Mucosa of stomach (tissue), 1 donor: ENCODE measurements around the gene MOB3B.
"Not testable (repeated sequence)": the region's sequence is repeated elsewhere in the genome, so short reads cannot be mapped to it uniquely, and the experiment has no call there.

Experiments
- H3K27me3 ChIP-seq: one replicate; pipeline ENCODE4 v1.7.0; 2013; ENCODE audit warnings: mild to moderate bottlenecking, low read length; ENCODE audit not compliant: control insufficient read depth, insufficient read depth
- H3K36me3 ChIP-seq: one replicate; pipeline ENCODE4 v1.7.0; 2013; ENCODE audit warnings: low read length; ENCODE audit not compliant: control insufficient read depth, insufficient read depth
- H3K4me1 ChIP-seq: one replicate; pipeline ENCODE4 v1.7.0; 2013; ENCODE audit warnings: mild to moderate bottlenecking, low read length; ENCODE audit not compliant: control insufficient read depth, insufficient read depth
- H3K4me3 ChIP-seq: one replicate; pipeline ENCODE4 v1.7.0; 2013; ENCODE audit warnings: low read length
- H3K9ac ChIP-seq: one replicate; pipeline ENCODE4 v1.7.0; 2013; ENCODE audit warnings: mild to moderate bottlenecking, low read length, moderate library complexity
- H3K9me3 ChIP-seq: one replicate; pipeline ENCODE4 v1.7.0; 2013; ENCODE audit warnings: mild to moderate bottlenecking, low read length, moderate library complexity; ENCODE audit not compliant: control insufficient read depth
- donor health status: Pancreatic carcinoma.

MOB3B gene

DNA sequence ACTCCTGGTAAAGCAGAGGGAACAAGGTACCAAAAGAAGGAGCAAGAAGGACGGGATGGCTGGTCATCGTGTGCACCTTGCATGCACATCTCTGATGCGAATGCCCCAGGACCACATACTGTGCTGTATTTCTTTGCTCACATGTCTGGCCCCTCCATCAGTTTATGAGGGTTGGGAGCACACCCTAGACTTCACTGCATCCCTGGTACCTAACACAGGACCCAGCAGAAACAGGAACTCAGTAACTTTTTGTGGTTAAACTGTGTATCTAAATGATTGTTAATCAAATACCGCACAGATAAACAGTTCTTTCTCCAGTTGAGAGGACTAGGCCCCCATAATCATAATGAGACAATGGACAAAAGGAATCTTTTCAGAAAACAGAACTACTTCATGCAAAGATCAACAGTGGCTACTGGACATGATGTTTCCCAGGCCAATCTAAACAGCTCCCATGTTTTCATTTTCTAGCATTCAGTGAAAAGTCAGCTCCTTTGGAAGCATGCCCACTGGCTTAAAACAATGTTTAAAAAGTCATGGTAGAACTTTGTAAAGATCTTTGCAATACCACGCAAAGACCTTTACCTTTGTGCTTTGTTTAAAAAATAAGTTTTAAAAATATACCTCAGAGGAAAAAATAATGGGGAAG, 61.0 kb downstream of the MOB3B start:
- Histone ChIP-seq H3K4me1 (peaks cover 64% of the 10 kb centered on the region), H3K36me3 (no peaks in the 10 kb centered on the region), H3K27me3 (no peaks in the 10 kb centered on the region), H3K9ac (no peak overlapping the region), H3K9me3 (no peaks in the 10 kb centered on the region), H3K4me3 (no peak overlapping the region)

DNA sequence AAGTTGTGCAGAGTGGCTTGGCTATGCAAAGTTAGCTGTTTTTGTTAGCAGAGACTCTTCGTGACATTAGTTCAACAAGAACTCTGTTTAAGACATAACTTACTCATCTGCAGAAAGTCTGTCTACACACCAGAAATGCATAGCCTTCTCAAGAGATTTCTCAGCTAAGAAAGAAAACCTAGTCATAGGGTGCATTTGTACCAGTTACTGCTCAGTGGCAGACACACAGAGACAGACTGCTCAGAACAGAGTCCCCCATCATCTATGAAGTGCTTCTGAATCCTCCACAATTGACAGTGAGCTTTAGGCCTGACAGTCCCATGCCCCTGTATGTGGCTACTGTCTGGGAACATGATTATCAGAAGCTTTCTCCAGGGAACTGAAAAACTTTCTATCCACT, 61.6 kb downstream of the MOB3B start:
- Histone ChIP-seq H3K4me1 (peaks cover 64% of the 10 kb centered on the region), H3K36me3 (no peaks in the 10 kb centered on the region), H3K9me3 (no peaks in the 10 kb centered on the region), H3K4me3 (no peak overlapping the region), H3K9ac (no peak overlapping the region), H3K27me3 (no peaks in the 10 kb centered on the region)

DNA sequence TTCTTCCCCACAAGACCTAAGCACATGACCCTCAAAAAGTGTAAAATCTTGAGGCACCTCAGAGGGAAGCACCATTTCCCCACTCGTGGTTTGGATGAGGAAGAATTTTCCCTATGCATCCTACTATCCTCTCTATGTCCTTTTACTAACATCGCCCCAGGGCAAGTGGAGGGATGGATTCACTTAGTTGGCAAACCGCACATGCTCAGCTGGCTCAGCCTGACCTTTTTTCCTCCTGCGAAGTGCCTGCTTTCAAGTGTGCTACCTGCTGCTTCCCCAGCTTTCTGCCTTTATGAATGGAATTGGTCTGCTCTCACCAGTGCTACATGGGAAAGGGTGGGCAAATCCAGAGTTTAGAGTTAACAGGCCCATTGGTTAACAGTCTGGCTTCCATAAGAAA, 62.1 kb downstream of the MOB3B start:
- Histone ChIP-seq H3K36me3 (no peaks in the 10 kb centered on the region), H3K9ac (no peak overlapping the region), H3K4me1 (peaks cover 69% of the 10 kb centered on the region), H3K9me3 (no peaks in the 10 kb centered on the region), H3K27me3 (no peaks in the 10 kb centered on the region), H3K4me3 (no peak overlapping the region)

DNA sequence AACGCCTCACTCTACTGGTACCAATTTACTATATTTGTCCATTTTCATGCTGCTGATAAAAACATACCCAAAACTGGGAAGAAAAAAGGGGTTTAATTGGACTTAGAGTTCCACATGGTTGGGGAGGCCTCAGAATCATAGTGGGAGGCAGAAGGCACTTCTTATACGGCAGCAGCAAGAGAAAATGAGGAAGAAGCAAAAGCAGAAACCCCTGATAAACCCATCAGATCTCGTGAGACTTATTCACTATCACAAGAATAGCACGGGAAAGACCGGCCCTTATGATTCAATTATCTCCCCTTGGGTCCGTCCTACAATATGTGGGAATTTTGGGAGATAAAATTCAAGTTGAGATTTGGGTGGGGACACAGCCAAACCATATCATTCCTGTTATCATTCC, 63.1 kb downstream of the MOB3B start:
- H3K4me1 ChIP-seq, result peaks cover 72% of the 10 kb centered on the region
- not testable (repeated sequence) for H3K9me3 ChIP-seq, H3K9ac ChIP-seq, H3K36me3 ChIP-seq, H3K27me3 ChIP-seq, H3K4me3 ChIP-seq

DNA sequence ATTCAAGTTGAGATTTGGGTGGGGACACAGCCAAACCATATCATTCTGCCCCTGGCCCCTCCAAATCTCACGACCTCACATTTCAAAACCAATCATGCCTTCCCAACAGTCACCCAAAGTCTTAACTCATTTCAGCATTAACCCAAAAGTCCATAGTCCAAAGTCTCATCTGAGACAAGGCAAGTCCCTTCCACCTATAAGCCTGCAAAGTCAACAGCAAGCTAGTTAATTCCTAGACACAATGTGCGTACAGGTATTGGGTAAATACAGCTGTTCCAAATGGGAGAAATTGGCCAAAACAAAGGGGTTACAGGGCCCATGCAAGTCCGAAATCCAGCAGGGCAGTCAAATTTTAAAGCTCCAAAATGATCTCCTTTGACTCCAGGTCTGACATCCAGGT, 64.7 kb downstream of the MOB3B start:
- peaks cover 75% of the 10 kb centered on the region for H3K4me1 ChIP-seq
- H3K4me3 ChIP-seq, H3K9me3 ChIP-seq, H3K9ac ChIP-seq, H3K27me3 ChIP-seq, H3K36me3 ChIP-seq: not testable (repeated sequence)

DNA sequence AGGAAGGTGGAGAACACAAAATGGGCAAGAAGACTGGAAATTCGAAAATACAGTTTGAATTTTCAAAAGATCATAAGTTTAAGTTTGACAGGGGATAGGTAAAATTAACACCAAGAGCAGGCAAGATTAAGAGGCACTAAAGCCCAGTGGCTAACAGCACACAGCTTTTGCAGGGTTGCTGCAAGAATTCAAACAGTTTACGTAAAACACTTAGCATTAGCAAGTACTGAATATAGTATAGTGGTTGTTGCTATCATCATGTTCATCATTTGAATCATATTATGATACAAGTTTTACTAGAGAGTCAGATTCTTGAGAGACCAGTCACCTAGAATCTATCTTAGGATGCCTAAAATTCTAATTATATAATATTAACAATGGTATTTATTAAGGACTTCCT, 66.8 kb downstream of the MOB3B start:
- Histone ChIP-seq H3K27me3 (no peaks in the 10 kb centered on the region), H3K4me1 (peaks cover 57% of the 10 kb centered on the region), H3K36me3 (no peaks in the 10 kb centered on the region), H3K9me3 (no peaks in the 10 kb centered on the region), H3K9ac (no peak overlapping the region), H3K4me3 (no peak overlapping the region)

DNA sequence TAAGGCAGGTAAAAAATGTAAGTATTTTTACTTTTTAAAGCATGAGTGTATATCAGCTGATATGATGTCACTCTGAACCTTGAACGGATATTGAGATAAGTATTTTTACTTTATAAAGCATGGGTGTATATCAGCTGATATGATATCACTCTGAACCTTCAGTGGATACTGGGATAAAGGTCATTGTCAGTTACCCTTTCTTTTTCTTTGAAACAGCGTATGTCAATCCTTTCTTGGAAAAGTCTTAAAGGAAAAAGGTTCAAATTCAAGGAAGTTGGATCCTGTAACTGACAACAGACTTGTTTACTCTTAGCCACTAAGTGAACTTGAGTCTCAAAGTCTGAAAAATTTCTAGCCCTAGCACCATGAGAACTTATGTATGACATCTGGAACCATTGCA, 67.2 kb downstream of the MOB3B start:
- H3K27me3 ChIP-seq, result no peaks in the 10 kb centered on the region
- H3K4me1 ChIP-seq, result peaks cover 55% of the 10 kb centered on the region
- no peak overlapping the region for H3K9ac ChIP-seq
- no peaks in the 10 kb centered on the region for H3K36me3 ChIP-seq
- no peak overlapping the region for H3K4me3 ChIP-seq
- H3K9me3 ChIP-seq, result no peaks in the 10 kb centered on the region

DNA sequence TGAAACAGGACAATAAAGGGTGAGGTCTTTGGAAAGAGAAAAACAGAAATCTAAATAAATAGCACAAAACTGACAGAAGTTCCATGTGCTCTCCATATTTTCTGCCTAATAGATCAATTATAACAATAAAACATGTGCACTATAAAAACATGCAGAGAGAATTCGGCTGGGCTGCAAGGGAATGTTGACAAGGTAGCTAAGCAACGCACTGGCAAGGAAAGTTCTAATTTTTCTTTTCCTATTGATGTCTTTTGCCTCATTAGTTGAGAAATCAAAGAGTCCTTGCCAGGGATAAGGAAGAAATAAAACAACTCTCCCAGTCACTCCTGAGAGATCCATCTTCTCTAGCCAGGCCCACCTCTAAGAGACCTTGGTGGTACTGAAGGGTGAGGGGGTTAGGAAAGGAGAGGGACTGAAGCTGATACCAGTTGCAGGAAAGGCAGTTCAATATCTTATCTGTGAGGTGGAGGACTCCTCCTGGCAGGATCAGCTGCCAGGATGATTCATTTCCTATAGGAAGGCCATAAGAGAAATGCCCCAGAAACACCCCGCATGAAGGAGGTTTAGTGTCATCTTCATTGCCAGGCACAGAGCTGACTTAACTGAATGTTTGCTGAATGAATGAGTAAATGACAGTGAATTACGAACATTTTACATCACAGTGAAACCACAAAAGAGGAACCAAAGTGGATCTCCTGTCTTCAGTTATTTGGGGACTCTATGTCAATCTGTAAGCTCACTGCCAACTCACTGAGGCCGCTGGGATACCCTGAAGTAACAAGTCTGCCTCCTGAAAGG, 69.2 kb downstream of the MOB3B start:
- Histone ChIP-seq H3K27me3 (no peaks in the 10 kb centered on the region), H3K36me3 (no peaks in the 10 kb centered on the region), H3K4me1 (peaks cover 50% of the 10 kb centered on the region), H3K4me3 (no peak overlapping the region), H3K9me3 (no peaks in the 10 kb centered on the region), H3K9ac (no peak overlapping the region)

DNA sequence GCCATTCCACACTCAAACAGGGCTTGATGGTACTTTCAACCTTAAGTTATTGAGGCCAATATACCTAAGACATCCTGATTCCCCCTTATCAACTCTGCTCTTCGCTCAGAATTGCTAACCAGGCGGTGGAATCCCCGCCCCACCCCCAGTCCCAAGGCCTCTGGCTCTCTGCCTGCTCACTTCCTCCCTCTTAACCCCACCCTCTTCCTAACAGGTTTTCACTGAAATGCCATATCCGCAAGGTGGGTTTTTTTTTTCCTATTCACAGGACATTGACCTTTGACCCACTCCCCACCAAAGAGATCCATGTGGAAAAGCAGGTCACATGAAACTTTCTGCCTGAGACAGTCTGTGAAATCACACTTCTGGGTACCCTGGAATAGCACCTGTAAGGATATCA, 72.2 kb downstream of the MOB3B start:
- Histone ChIP-seq H3K36me3 (no peaks in the 10 kb centered on the region), H3K4me3 (no peak overlapping the region), H3K9ac (no peak overlapping the region), H3K27me3 (no peaks in the 10 kb centered on the region), H3K4me1 (peaks cover 30% of the 10 kb centered on the region), H3K9me3 (no peaks in the 10 kb centered on the region)

DNA sequence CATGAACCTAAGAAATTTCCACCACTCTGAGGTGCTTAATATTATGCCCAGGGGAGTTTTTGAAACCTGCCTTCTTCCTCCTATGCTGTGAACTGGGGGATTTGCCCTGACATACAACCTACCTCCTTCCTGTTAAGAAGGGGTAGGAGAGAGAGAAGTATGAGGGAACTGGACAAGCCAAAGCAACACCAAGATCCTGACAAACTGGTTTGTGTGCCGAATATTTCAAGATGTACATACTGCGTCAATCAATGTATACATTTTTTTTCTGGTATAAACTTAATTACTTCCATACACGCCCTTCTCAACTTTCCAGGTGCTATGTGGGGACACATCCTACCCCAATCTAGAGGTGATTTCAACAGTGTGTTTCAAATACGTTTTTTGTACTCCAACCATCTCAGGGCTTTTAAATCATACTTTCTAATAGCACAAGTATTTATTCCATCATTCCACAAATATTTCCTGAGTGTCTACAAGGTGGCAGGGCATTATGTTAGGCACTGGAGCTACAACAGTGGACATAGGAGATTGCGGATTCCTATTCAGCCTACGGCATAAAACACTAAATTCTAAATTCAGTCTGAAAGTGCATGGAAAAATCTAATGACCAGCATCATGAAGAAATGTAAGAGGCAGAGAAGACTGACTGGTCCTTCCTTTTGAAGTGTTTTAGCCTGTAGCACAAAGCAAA, 75.6 kb downstream of the MOB3B start:
- H3K9me3 ChIP-seq, result no peaks in the 10 kb centered on the region
- no peaks in the 10 kb centered on the region for H3K36me3 ChIP-seq
- H3K27me3 ChIP-seq, result no peaks in the 10 kb centered on the region
- H3K4me1 ChIP-seq, result peaks cover 9% of the 10 kb centered on the region
- H3K4me3 ChIP-seq, result no peak overlapping the region
- no peak overlapping the region for H3K9ac ChIP-seq

DNA sequence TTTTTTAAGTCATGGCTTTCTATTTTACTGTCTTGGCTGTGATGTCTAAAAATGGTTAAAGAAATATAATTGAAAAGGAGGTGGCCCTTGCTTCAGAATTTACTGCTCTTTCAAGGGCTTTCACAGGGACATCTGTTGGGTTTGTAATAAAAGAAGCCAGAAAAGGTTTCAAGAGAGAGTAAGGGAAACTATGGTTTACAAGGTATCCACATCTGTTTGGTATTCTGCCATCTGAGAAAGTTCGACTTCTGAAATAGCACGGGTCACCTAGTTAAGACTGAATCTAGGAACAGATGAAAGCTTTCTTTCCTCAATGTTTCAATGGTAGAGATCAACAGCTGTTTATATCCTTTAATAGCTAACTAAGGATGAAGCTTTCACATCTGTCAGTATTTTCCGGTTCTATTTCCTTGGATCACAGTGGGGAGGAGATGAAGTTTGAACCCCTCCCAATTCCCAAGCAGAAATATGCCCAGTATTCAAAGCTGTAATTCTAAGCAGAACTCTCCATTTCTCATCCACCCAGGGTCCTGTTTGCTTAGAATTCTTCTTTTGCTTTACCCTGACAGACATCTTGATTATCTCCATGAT, 78.3 kb downstream of the MOB3B start:
- no peaks in the 10 kb centered on the region for H3K9me3 ChIP-seq
- H3K27me3 ChIP-seq, result no peaks in the 10 kb centered on the region
- H3K9ac ChIP-seq, result no peak overlapping the region
- H3K4me3 ChIP-seq, result no peak overlapping the region
- H3K36me3 ChIP-seq, result no peaks in the 10 kb centered on the region
- H3K4me1 ChIP-seq, result no peaks in the 10 kb centered on the region

DNA sequence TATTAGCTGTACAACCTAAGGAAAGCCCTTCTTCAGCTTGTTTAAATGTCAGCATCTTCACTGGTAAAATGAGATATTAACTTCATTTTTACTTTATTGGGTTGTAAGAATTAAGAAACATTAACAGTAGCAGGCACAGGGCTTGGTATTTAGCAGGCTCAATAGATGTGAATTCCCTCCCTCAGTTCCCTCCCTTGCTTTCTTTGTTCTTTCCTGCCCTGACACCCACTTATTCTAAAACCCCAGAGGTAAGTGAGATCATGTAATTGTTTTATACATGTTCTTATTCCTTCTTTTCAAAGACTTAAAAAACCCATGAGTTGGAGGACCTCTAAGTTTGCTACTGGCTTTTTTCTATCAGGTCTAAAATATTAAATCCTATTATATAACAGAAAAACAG, 78.9 kb downstream of the MOB3B start:
- Histone ChIP-seq H3K36me3 (no peaks in the 10 kb centered on the region), H3K9me3 (no peaks in the 10 kb centered on the region), H3K4me3 (no peak overlapping the region), H3K27me3 (no peaks in the 10 kb centered on the region), H3K9ac (no peak overlapping the region), H3K4me1 (no peaks in the 10 kb centered on the region)
